Measurements from ENCODE around the gene NRG2.

NRG2 gene

GRCh38 chr5:139975942-139976341 is 67.2 kb downstream of the NRG2 start:
- H3K9ac ChIP-seq (ENCODE audit: low read length) = no peak overlapping the region
- no peaks in the 10 kb centered on the region for H3K4me1 ChIP-seq (ENCODE audit: control insufficient read depth, insufficient read depth, low read length)
- H3K4me3 ChIP-seq (ENCODE audit: low read length) = no peak overlapping the region
- H3K27ac ChIP-seq (ENCODE audit: low read depth, low read length) = no peak overlapping the region
- no peaks in the 10 kb centered on the region for H3K27me3 ChIP-seq (ENCODE audit: control insufficient read depth, insufficient read depth, low read length)
- H3K36me3 ChIP-seq (ENCODE audit: control insufficient read depth, insufficient read depth, low read length) = no peaks in the 10 kb centered on the region

GRCh38 chr5:139975306-139975705 is 67.8 kb downstream of the NRG2 start:
- Histone ChIP-seq H3K4me1 (ENCODE audit: control insufficient read depth, insufficient read depth, low read length) (no peaks in the 10 kb centered on the region), H3K36me3 (ENCODE audit: control insufficient read depth, insufficient read depth, low read length) (no peaks in the 10 kb centered on the region), H3K9ac (ENCODE audit: low read length) (no peak overlapping the region), H3K4me3 (ENCODE audit: low read length) (no peak overlapping the region), H3K27ac (ENCODE audit: low read depth, low read length) (no peak overlapping the region), H3K27me3 (ENCODE audit: control insufficient read depth, insufficient read depth, low read length) (no peaks in the 10 kb centered on the region)

GRCh38 chr5:139974661-139975060 is 68.4 kb downstream of the NRG2 start:
- Histone ChIP-seq H3K9ac (ENCODE audit: low read length) (no peak overlapping the region), H3K4me1 (ENCODE audit: control insufficient read depth, insufficient read depth, low read length) (no peaks in the 10 kb centered on the region), H3K27ac (ENCODE audit: low read depth, low read length) (no peak overlapping the region), H3K27me3 (ENCODE audit: control insufficient read depth, insufficient read depth, low read length) (no peaks in the 10 kb centered on the region), H3K4me3 (ENCODE audit: low read length) (no peak overlapping the region), H3K36me3 (ENCODE audit: control insufficient read depth, insufficient read depth, low read length) (no peaks in the 10 kb centered on the region)

- Histone ChIP-seq H3K4me3 (ENCODE audit: low read length) (no peak overlapping the region), H3K36me3 (ENCODE audit: control insufficient read depth, insufficient read depth, low read length) (no peaks in the 10 kb centered on the region), H3K4me1 (ENCODE audit: control insufficient read depth, insufficient read depth, low read length) (no peaks in the 10 kb centered on the region), H3K27me3 (ENCODE audit: control insufficient read depth, insufficient read depth, low read length) (no peaks in the 10 kb centered on the region), H3K9ac (ENCODE audit: low read length) (no peak overlapping the region), H3K27ac (ENCODE audit: low read depth, low read length) (no peak overlapping the region)
These were observed 71.8 kb downstream of the NRG2 start for GRCh38 chr5:139971202-139971725.

- H3K4me3 ChIP-seq (ENCODE audit: low read length) = no peak overlapping the region
- H3K4me1 ChIP-seq (ENCODE audit: control insufficient read depth, insufficient read depth, low read length) = no peaks in the 10 kb centered on the region
- H3K9ac ChIP-seq (ENCODE audit: low read length) = no peak overlapping the region
These were observed 73.8 kb downstream of the NRG2 start for GRCh38 chr5:139969318-139969717.

GRCh38 chr5:139968547-139969261 is 74.4 kb downstream of the NRG2 start:
- H3K9ac ChIP-seq (ENCODE audit: low read length) = no peak overlapping the region
- no peaks in the 10 kb centered on the region for H3K4me1 ChIP-seq (ENCODE audit: control insufficient read depth, insufficient read depth, low read length)
- H3K36me3 ChIP-seq (ENCODE audit: control insufficient read depth, insufficient read depth, low read length) = no peaks in the 10 kb centered on the region
- H3K27ac ChIP-seq (ENCODE audit: low read depth, low read length) = no peak overlapping the region
- no peak overlapping the region for H3K4me3 ChIP-seq (ENCODE audit: low read length)
- no peaks in the 10 kb centered on the region for H3K27me3 ChIP-seq (ENCODE audit: control insufficient read depth, insufficient read depth, low read length)

More at GRCh38 chr5:139969318-139969717, 73.8 kb downstream of the NRG2 start:
- Histone ChIP-seq H3K27me3 (ENCODE audit: control insufficient read depth, insufficient read depth, low read length) (no peaks in the 10 kb centered on the region), H3K36me3 (ENCODE audit: control insufficient read depth, insufficient read depth, low read length) (no peaks in the 10 kb centered on the region), H3K27ac (ENCODE audit: low read depth, low read length) (no peak overlapping the region)

DNA sequence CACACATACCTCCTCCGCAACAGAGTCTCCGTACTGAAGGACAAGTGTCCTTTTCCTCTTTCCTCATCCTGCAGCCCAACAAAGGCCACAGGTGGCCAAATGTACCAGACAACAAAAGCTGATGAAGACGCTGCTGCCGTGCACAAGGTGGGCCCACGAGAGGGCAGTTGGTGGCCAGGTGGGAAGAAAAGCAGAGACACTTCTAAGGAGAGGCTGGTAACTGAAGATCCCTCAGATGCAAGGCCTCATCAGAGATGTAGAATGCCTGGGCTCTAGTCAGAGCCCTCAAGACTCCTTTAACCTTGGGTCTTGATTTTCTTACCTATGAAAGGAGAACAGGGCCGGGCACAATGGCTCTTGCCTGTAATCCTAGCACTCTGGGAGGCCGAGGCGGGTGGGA is 75.7 kb downstream of the NRG2 start:
- Histone ChIP-seq H3K27me3 (ENCODE audit: control insufficient read depth, insufficient read depth, low read length) (no peaks in the 10 kb centered on the region), H3K36me3 (ENCODE audit: control insufficient read depth, insufficient read depth, low read length) (no peaks in the 10 kb centered on the region), H3K4me1 (ENCODE audit: control insufficient read depth, insufficient read depth, low read length) (no peaks in the 10 kb centered on the region), H3K9ac (ENCODE audit: low read length) (no peak overlapping the region), H3K4me3 (ENCODE audit: low read length) (no peak overlapping the region), H3K27ac (ENCODE audit: low read depth, low read length) (no peak overlapping the region)

DNA sequence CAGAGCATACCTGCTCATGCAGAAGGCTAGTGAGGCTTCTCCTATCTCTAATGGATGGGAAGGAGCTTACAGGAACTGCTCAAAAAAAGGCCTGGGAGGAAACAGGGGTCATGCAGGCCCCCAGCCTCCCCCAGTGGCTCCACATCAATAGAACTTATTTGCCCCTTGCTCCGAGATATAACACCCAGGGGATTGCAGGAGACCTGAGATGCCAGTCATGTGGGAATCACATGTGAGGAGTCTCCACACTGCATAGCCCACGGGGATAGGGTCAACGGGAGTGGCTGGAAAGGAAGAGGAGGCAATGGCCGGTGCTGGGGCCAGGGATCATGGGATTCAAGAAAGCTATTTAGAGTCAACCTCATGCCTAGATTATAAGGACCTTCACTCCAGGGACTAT is 76.2 kb downstream of the NRG2 start:
- H3K4me1 ChIP-seq (ENCODE audit: control insufficient read depth, insufficient read depth, low read length) = no peaks in the 10 kb centered on the region
- H3K27ac ChIP-seq (ENCODE audit: low read depth, low read length) = no peak overlapping the region
- H3K9ac ChIP-seq (ENCODE audit: low read length) = no peak overlapping the region
- no peaks in the 10 kb centered on the region for H3K36me3 ChIP-seq (ENCODE audit: control insufficient read depth, insufficient read depth, low read length)
- H3K4me3 ChIP-seq (ENCODE audit: low read length) = no peak overlapping the region
- no peaks in the 10 kb centered on the region for H3K27me3 ChIP-seq (ENCODE audit: control insufficient read depth, insufficient read depth, low read length)

DNA sequence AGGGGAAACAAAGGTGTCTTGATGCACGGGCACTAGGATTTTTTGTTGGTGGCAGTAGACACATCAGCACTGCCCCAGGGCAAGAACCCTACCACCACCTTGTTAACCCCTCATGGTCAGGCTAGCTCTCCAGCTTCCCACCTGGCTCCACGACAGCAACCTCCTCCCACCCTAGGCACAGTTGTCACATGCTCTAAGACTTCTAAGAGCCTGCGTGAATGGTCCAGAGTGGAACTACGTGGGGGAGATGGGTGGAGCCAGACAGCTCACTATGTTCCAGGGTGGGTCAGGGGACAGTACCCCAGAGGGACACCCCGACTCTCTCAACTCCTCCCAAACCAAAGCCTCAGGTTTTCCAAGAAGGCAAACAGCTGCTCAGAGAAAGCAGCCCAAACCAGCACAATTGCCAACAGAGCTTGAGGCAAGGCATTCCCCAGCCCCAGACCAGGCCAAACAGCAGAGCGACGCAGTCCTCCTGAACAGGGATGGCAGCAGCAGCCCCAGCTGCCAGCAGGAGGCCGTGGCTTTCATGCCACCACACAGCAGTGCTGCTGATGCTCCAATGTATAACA is 78.0 kb downstream of the NRG2 start:
- Histone ChIP-seq H3K4me3 (ENCODE audit: low read length) (no peak overlapping the region), H3K4me1 (ENCODE audit: control insufficient read depth, insufficient read depth, low read length) (no peaks in the 10 kb centered on the region), H3K27me3 (ENCODE audit: control insufficient read depth, insufficient read depth, low read length) (no peaks in the 10 kb centered on the region), H3K27ac (ENCODE audit: low read depth, low read length) (no peak overlapping the region), H3K9ac (ENCODE audit: low read length) (no peak overlapping the region), H3K36me3 (ENCODE audit: control insufficient read depth, insufficient read depth, low read length) (no peaks in the 10 kb centered on the region)

GRCh38 chr5:139964266-139964993 is 78.7 kb downstream of the NRG2 start:
- Histone ChIP-seq H3K4me1 (ENCODE audit: control insufficient read depth, insufficient read depth, low read length) (no peaks in the 10 kb centered on the region), H3K27ac (ENCODE audit: low read depth, low read length) (no peak overlapping the region), H3K36me3 (ENCODE audit: control insufficient read depth, insufficient read depth, low read length) (no peaks in the 10 kb centered on the region), H3K27me3 (ENCODE audit: control insufficient read depth, insufficient read depth, low read length) (no peaks in the 10 kb centered on the region), H3K9ac (ENCODE audit: low read length) (no peak overlapping the region), H3K4me3 (ENCODE audit: low read length) (no peak overlapping the region)

- Histone ChIP-seq H3K27ac (ENCODE audit: low read depth, low read length) (no peak overlapping the region), H3K9ac (ENCODE audit: low read length) (no peak overlapping the region), H3K36me3 (ENCODE audit: control insufficient read depth, insufficient read depth, low read length) (no peaks in the 10 kb centered on the region)
These were observed 80.7 kb downstream of the NRG2 start for GRCh38 chr5:139962445-139962844.

DNA sequence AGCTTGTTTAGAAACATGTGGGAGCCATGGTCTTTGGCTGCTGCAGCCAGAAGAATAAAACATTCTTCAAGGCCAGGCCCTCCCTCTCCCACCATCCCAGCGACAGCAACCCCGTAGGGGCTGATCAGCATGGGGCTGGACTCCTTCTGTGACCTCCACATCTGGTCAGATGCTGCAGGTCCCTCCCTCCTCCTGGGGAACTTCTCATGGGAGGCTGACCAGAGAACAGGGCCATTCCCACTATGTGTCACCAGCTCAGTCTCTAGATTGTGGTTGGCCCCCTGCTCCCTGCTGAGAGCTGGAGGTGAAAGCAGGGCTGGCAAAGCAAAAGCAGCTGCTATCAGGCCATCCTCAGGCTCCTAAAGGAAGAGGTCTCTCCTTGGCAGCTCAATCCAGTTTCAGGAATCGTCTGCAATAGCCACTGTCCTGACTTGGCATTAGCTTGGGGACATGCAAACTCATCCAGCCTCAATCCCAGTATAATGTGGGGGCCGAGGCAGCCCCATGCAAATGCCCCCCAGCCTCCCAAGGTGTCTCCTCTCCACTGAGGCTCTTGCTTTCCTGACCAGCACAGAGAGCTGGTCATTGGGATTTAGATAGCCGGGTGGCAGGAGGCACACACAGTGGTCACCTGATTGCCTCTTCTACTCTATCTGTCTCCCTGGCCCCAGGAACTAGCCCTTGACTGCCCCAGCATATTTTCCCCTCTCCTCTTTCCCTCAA is 81.5 kb downstream of the NRG2 start:
- no peak overlapping the region for H3K4me3 ChIP-seq (ENCODE audit: low read length)
- no peaks in the 10 kb centered on the region for H3K27me3 ChIP-seq (ENCODE audit: control insufficient read depth, insufficient read depth, low read length)
- no peaks in the 10 kb centered on the region for H3K4me1 ChIP-seq (ENCODE audit: control insufficient read depth, insufficient read depth, low read length)
- no peaks in the 10 kb centered on the region for H3K36me3 ChIP-seq (ENCODE audit: control insufficient read depth, insufficient read depth, low read length)
- no peak overlapping the region for H3K9ac ChIP-seq (ENCODE audit: low read length)
- no peak overlapping the region for H3K27ac ChIP-seq (ENCODE audit: low read depth, low read length)

More at GRCh38 chr5:139962445-139962844, 80.7 kb downstream of the NRG2 start:
- H3K4me1 ChIP-seq (ENCODE audit: control insufficient read depth, insufficient read depth, low read length) = no peaks in the 10 kb centered on the region
- H3K4me3 ChIP-seq (ENCODE audit: low read length) = no peak overlapping the region
- H3K27me3 ChIP-seq (ENCODE audit: control insufficient read depth, insufficient read depth, low read length) = no peaks in the 10 kb centered on the region

All from rectal smooth muscle tissue (tissue), 1 donor.